ENCODE data around the gene ATG7. TPM values are rescaled to one million over a fixed set of nuclear protein-coding genes. Genes with fewer than 3 reads are reported as not detected.
A peak's percentile ranks its signal among the peaks of the same experiment; 100 is the strongest.

Gene ATG7
- total and polyA plus RNA-seq, 10 of the 15 experiments (the other 5 are each of a cell fraction or from before 2014, with no cell fraction given) = 13.5 to 49.5 (median 26.4) TPM

DNA sequence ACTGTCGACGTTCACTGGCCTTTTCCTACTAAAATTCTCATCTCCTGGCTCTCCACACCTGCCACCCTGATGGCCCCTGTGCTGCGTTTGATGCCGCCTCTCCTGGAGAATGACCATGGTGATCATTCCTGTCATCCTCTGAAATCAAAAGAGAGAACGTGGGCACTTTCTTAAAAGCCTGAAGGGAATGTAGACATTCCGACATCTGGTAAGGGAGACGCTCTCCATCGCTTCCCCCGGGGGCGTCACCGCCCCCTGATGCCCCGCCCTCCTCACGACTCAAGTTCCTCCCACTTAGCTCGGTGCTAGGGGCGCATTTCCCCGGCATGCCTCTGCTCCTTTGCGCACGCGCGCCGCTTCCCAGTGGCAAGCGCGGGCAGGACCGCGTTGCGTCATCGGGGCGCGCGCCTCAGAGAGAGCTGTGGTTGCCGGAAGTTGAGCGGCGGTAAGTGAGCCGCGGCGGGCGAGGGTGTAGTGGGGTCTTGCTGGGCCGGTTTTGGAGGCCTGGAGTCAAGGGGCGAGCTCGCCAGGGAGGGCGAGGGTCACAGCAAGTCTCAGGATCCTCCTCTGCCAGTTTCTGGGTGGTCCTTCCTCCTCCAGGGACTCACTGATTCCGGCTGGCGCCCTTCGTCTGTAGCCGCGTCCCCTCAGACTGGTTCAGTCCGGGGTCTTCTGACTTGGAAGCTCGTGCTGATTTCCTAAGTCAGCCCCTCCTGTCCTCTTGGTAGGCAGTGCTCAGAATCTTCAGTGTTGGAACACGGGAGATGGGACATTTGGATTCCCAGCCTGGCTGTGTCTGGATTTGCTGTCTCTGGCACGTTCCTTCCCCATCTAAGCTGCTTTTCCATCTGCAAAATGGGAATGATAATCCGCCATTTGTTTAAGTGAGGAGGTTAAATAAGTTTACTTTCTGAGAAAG is at the start of gene ATG7 (continued):
- no peak for TF ChIP-seq SMC3 (IDR thresholded peaks at IDR 0.05; ENCODE audit: borderline replicate concordance, low read length)
- TF ChIP-seq PML (IDR thresholded peaks at IDR 0.05; ENCODE audit: low read length) = no peak; the same call in 1 of the 2 replicates
- no peak for TF ChIP-seq USF1 (IDR thresholded peaks at IDR 0.05; ENCODE audit: borderline replicate concordance, extremely low read length, insufficient read depth, low read depth, low read length)
- TF ChIP-seq HDGF (IDR thresholded peaks at IDR 0.05) = peak; percentile 94
- TF ChIP-seq POLR2A (IDR thresholded peaks at IDR 0.05; ENCODE audit: low read depth, low read length) = peak; percentile 95
- no peak for TF ChIP-seq HDAC6 (IDR thresholded peaks at IDR 0.05; ENCODE audit: unreplicated experiment)
- TF ChIP-seq, protein P1, sequence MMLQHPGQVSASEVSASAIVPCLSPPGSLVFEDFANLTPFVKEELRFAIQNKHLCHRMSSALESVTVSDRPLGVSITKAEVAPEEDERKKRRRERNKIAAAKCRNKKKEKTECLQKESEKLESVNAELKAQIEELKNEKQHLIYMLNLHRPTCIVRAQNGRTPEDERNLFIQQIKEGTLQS (IDR thresholded peaks at IDR 0.05; ENCODE audit: borderline replicate concordance, extremely low read depth, low read depth, low read length) = peak; percentile 77; the same call in 1 of the 2 replicates
- TF ChIP-seq NFIC (IDR thresholded peaks at IDR 0.05; ENCODE audit: low read depth, low read length) = no peak
- TF ChIP-seq CEBPB (IDR thresholded peaks at IDR 0.05; ENCODE audit: borderline replicate concordance in 1 of 2, low read depth in 2 of 2, low read length in 2 of 2) = peak in 1 of 2 experiments; percentile 86; a peak in 1 of 4 replicates
- TF ChIP-seq ZBTB4 (CRISPR knock-in tag; IDR thresholded peaks at IDR 0.05) = no peak
- TF ChIP-seq EGR1 (IDR thresholded peaks at IDR 0.05; ENCODE audit: borderline replicate concordance in 1 of 2, low read depth in 2 of 2, low read length in 2 of 2) = no peak
- no peak for TF ChIP-seq EP300 (IDR thresholded peaks at IDR 0.05; ENCODE audit: borderline replicate concordance in 1 of 2, control insufficient read depth in 1 of 2, low read depth in 2 of 2, low read length in 2 of 2)
- no peak for TF ChIP-seq ETV6 (conservative IDR thresholded peaks at IDR 0.05 in 1 of 2, IDR thresholded peaks at IDR 0.05 in 1 of 2; ENCODE audit: borderline replicate concordance in 1 of 2, low read depth in 1 of 2)
- TF ChIP-seq RAD21 (IDR thresholded peaks at IDR 0.05; ENCODE audit: insufficient read depth, low read depth, low read length) = no peak
- 0 out of 2 replicates have a peak, but pooled peaks have one; percentile 41 for TF ChIP-seq GATAD2B (conservative IDR thresholded peaks at IDR 0.05; ENCODE audit: low read depth)
- no peak for TF ChIP-seq E2F4 (IDR thresholded peaks at IDR 0.05; ENCODE audit: low read depth, low read length)
- TF ChIP-seq NR2C2 (IDR thresholded peaks at IDR 0.05; ENCODE audit: borderline replicate concordance, control insufficient read depth, insufficient read length, low read depth) = no peak
- no peak for TF ChIP-seq STAT3 (IDR thresholded peaks at IDR 0.05; ENCODE audit: low read depth, low read length)
- peak; percentile 83; the same call in 1 of the 2 replicates for TF ChIP-seq SMAD5 (IDR thresholded peaks at IDR 0.05; ENCODE audit: low read depth)
